ENCODE results near the gene PCYT2.
A peak's percentile ranks its signal among the peaks of the same experiment; 100 is the strongest.
"Not testable (repeated sequence)": the region's sequence is repeated elsewhere in the genome, so short reads cannot be mapped to it uniquely, and the experiment has no call there.

The PCYT2 gene

GRCh38 chr17:81911277-81911961, at the start of gene PCYT2:
TSS of gene PCYT2 (minus strand) at chr17:81911399. CDS start at chr17:81911355, 44 bp downstream.
- peak; percentile 99 for DNase-seq (ENCODE audit: low spot score)

DNA sequence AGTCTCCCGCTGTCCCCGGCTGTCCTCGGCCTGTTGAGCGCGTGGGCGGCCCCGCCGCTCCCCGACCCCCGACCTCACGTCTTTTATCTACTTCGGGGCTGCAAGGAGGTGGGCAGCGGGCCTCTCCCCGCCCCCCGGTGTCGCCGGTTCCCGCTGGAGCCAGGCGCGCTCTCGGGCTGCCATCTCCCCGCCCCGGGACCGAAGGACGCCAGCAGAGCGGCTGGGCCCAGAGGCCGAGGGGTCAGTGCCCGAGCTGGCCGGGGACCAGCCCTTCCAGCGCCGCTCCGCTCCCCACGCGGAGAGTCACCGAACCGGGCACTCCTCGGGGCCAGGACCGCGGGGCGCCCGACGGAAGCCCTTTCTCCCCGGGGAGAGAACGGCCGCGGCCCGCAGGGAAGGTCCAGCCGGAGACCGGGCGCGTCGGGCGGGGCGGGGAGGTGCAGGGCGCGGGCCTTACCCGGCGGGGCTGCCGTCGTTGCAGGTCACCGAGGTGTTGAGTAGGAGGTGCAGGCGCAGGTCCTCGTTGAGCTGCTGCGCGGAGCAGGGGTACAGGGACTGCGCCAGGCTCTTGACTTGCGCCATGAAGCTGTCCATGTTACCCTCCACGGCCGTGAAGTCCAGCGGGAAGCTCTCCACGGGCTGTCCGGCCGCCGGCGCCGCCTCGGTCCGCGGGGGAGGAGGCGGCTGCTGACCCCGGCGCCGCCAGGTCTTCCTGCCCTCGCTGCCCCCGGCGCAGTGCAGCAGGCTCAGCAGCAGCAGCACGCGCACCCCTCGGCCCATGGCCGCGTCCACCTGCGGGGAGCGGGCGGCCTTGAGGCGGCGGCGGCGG, 49.1 kb upstream of the PCYT2 start:
- DNase-seq (ENCODE audit: low spot score): no peak

- DNase-seq (ENCODE audit: low spot score): peak; percentile 67
Measured at GRCh38 chr17:81959362-81960129, 48.3 kb upstream of the PCYT2 start.

GRCh38 chr17:81958633-81959342, 47.6 kb upstream of the PCYT2 start:
- DNase-seq (ENCODE audit: low spot score): no peak

GRCh38 chr17:81957691-81958432, 46.7 kb upstream of the PCYT2 start:
- DNase-seq (ENCODE audit: low spot score): no peak

GRCh38 chr17:81956607-81957589, 45.7 kb upstream of the PCYT2 start:
- DNase-seq (ENCODE audit: low spot score): no peak

- no peak for DNase-seq (ENCODE audit: low spot score)
Measured at GRCh38 chr17:81955756-81956544, 44.8 kb upstream of the PCYT2 start.

GRCh38 chr17:81955058-81955681, 44.0 kb upstream of the PCYT2 start:
- no peak for DNase-seq (ENCODE audit: low spot score)

DNA sequence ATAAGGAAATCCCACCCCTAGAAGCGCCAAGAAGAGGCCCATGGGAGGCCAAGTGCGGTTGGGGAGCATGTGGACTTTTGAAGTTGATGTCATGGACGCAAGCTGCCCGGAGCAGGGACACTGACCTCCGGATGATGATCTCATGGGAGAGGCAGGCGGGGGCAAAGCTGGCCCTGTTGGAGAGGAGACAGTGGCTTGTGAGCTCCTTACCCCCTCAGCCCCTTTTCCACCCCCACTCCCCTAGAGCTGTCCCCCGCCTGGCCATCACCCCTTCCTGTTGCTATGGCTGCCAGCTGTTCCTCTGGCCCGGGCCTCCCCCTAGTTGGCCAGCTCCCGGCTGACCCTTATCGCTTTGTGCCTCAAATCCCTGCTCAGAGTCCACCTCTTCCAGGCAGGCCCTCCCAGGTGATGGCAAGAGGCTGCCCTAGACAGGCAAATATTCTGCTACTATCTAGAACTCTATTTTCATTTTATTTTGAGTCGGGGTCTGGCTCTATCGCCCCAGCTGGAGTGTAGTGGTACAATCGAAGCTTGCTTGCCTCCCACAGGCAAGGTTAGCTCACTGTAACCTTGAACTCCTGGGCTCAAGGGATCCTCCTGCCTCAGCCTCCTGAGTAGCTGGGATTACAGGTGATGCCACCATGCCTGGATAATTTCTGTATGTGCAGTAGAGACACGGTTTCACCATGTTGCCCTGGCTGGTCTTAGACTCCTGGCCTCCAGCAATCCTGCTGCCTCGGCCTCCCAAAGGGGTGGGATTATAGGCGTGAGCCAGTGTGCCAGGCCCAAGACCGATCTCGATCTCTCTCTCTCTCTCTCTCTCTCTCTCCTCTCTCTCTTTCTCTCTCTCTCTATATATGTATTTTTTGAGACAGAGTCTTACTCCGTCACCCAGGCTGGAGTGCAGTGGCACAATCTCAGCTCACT, 43.2 kb upstream of the PCYT2 start:
- DNase-seq (ENCODE audit: low spot score): no peak

DNA sequence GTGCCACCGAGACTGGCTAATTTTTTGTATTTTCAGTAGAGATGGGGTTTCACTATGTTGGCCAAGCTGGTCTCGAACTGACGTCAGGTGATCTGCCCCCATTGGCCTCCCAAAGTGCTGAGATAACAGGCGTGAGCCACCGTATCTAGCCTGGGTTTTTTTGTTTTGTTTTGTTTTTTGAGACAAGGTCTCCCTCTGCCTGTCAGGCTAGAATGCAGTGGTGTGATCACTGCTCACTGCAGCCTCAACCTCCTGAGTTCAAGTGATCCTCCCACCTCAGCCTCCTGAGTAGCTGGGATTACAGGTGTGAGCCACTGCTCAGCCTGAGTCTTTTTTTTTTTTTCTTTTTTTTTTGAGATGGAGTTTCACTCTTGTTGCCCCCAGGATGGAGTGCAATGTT, 42.2 kb upstream of the PCYT2 start:
- DNase-seq (ENCODE audit: low spot score): not testable (repeated sequence)

- no peak for DNase-seq (ENCODE audit: low spot score)
Measured at GRCh38 chr17:81952792-81953228, 41.6 kb upstream of the PCYT2 start.

DNA sequence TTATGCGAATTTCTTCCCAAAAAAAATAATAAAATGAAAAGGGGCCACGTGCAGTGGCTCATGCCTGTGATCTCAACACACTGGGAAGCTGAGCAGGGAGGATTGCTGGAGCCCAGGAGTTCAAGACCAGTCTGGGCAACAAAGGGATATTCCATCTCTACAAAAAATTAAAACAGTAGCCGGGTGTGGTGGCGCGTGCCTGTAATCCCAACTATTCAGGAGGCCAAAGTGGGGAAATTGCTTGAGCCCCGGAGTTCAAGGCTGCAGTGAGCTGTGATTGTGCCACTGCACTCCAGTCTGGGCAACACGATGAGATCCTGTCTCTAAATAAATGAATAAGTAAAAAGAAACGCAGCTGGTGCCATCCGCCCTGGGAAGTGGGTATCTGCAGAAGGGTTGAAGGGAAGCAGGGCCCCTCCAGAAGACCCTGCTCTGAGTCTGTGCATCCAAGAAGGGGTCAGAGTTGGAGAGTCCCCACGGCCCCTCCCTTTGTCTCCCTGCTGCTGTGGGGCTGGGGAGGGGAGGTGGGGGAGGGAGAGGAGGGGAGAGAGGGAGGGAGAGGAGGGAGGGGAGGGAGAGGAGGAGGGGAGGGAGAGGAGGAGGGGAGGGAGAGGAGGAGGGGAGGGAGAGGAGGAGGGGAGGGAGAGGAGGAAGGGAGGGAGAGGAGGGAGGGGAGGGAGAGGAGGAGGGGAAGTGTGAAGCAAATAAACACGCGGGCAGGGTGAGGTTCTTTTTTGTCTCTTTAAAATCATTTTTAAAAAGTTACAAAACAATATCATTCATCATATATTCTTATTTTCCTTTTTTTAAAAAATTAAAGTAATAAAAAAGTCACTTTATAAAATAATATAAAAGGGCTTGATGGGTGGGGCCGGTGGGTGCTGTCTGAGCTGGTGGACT, 40.8 kb upstream of the PCYT2 start:
- DNase-seq (ENCODE audit: low spot score): no peak

GRCh38 chr17:81950501-81950900, 39.3 kb upstream of the PCYT2 start:
- DNase-seq (ENCODE audit: low spot score): no peak

- DNase-seq (ENCODE audit: low spot score): no peak
Measured at GRCh38 chr17:81948635-81949378, 37.6 kb upstream of the PCYT2 start.

- no peak for DNase-seq (ENCODE audit: low spot score)
Measured at GRCh38 chr17:81947189-81947588, 36.0 kb upstream of the PCYT2 start, which contains the start of gene MYADML2. TSS of gene MYADML2 (minus strand) at chr17:81947233. CDS start at chr17:81941741, 5,492 bp downstream.

DNA sequence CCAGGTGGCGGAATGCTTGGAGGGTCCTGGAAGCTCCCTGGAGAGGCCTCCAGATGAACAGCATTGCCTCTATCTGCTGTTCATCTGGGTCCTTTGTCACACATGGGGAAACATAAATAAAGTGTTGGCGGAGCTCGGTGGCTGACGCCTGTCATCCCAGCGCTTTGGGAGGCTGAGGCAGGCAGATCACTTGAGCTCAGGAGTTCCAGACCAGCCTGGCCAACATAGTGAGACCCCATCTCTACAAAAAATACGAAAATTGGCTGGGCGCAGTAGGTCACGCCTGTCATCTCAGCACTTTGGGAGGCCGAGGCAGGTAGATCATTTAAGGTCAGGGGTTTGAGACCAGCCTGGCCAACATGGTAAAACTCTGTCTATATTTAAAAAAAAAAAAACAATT, 33.7 kb upstream of the PCYT2 start:
- DNase-seq (ENCODE audit: low spot score): no peak
